Muscle layer of colon (tissue), 2 donors: ENCODE measurements around the gene FOXB1.

Experiments
- H3K27ac ChIP-seq: one replicate; pipeline ENCODE4 v1.7.0; 2013; ENCODE audit warnings: low read depth, mild to moderate bottlenecking, low read length, moderate library complexity
- H3K27me3 ChIP-seq, 2 donors: one replicate each; pipeline ENCODE4 v1.7.0; 2013; ENCODE audit warnings: low read length in 2 of 2, mild to moderate bottlenecking in 2 of 2; ENCODE audit not compliant: insufficient read depth in 2 of 2, control insufficient read depth in 1 of 2
- H3K36me3 ChIP-seq: one replicate; pipeline ENCODE4 v1.7.0; 2013; ENCODE audit warnings: mild to moderate bottlenecking, low read length; ENCODE audit not compliant: insufficient read depth
- H3K4me1 ChIP-seq: one replicate; pipeline ENCODE4 v1.7.0; 2013; ENCODE audit warnings: mild to moderate bottlenecking, low read length; ENCODE audit not compliant: insufficient read depth
- H3K4me3 ChIP-seq, 2 donors: one replicate each; pipeline ENCODE4 v1.7.0; 2013; ENCODE audit warnings: low read length in 2 of 2, low read depth in 1 of 2, mild to moderate bottlenecking in 1 of 2, moderate library complexity in 1 of 2
- H3K9ac ChIP-seq: one replicate; pipeline ENCODE4 v1.7.0; 2013; ENCODE audit warnings: low read length
- H3K9me3 ChIP-seq: one replicate; pipeline ENCODE4 v1.7.0; 2013; ENCODE audit warnings: mild to moderate bottlenecking, low read length
- donor health status: abdominal sarcoma.
- donor health status: Adenocarcinoma of cecum.

Gene FOXB1

DNA sequence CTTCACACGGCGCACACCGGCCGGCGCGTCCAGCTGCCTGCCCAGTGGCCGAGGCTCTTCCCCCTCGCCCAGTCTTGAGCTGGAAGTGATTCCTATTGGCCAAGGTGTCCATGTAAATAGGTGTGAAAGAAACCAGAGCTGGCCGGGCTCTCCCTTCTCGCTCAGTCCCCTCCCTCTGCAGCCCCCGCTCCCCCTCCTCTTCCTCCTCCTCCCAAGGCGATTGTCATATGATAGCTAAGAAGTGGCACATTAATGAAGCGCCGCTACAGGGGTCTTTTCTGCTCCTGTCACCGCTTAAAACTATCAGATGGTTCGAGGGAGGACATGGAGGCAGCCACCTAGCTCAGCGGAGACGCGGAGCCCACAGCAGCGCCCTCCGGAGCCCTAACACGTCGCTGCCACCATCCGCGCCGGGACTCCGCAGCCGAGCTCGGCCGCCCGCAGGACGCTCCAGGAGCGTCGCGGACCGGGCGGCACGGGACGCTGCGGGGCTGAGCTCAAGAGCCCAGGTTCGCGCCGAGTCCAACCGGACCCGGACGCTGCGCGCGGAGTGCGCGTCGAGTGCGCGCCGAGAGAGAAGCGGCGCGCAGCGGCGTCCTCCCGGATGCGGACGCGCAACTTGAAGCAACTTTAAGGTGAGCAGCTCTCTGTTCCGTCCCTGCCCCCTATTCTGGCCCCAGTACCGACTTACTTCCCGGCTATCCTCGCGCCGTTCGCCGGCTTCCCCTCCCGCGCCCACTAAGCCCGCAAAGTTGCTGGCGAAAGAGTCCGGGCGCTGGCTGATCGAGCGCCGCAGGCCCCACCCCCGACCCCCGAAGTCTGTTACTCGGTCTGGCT is at the start of gene FOXB1:
Gene FOXB1, plus strand, starts transcription at position 303 of the 837 bp plus-strand sequence. CDS start 653 bp downstream, outside the sequence.
- H3K4me3 ChIP-seq, result peak within 1 kb of the TSS; percentile 4 to 23
- H3K9me3 ChIP-seq, result peaks cover 7% of the 10 kb centered on the region
- H3K9ac ChIP-seq, result no peak within 1 kb of the TSS
- peaks cover 91 to 97% of the 10 kb centered on the region in 2 donors for H3K27me3 ChIP-seq
- H3K4me1 ChIP-seq, result peaks cover 28% of the 10 kb centered on the region
- no peaks in the 10 kb centered on the region for H3K36me3 ChIP-seq
- no peak within 1 kb of the TSS for H3K27ac ChIP-seq

DNA sequence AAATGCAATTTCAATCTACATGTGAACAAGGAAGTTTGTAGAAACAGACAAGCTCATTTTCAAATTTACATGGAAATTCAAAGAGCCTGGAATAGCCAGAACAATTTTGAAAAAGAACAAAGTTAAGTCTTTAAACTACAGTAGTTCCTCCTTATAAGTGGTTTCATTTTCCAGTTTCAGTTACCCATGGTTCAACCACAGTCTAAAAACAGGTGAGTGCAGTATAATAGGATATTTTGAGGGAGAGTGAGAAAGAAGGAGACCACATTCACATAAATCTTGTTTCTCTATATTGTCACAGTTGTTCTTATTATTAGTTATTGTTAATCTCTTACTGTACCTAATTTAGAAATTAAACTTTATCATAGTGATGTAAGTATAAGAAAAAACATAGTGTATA is 45.8 kb upstream of the FOXB1 start:
- no peak overlapping the region for H3K27ac ChIP-seq
- no peaks in the 10 kb centered on the region for H3K9me3 ChIP-seq
- no peaks in the 10 kb centered on the region for H3K27me3 ChIP-seq
- H3K4me1 ChIP-seq, result no peaks in the 10 kb centered on the region
- H3K9ac ChIP-seq, result no peak overlapping the region
- H3K36me3 ChIP-seq, result no peaks in the 10 kb centered on the region
- no peak overlapping the region for H3K4me3 ChIP-seq

- Histone ChIP-seq H3K27me3 (no peaks in the 10 kb centered on the region), H3K4me3 (no peak overlapping the region), H3K36me3 (no peaks in the 10 kb centered on the region), H3K9ac (no peak overlapping the region), H3K9me3 (no peaks in the 10 kb centered on the region), H3K27ac (no peak overlapping the region), H3K4me1 (no peaks in the 10 kb centered on the region)
These were observed 43.8 kb upstream of the FOXB1 start for GRCh38 chr15:59960318-59960717.

DNA sequence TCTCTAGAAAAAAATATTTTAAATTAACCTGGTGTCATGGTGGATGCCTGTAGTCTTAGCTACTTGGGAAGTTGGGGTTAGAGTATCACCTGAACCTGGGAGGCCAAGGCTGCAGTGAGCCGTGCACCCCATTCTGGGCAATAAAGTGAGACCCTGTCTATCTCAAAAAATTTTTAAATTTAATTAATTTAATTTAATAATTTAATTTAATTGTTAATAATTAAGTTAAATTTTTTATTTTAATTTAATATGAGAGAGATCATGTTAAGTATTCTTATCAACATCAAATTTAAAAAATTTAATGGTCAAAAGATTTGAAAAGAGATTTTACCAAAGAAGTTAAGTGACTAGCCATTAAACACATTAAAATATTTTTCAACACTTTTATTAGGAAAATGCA is 40.8 kb upstream of the FOXB1 start:
- H3K9me3 ChIP-seq, result no peaks in the 10 kb centered on the region

DNA sequence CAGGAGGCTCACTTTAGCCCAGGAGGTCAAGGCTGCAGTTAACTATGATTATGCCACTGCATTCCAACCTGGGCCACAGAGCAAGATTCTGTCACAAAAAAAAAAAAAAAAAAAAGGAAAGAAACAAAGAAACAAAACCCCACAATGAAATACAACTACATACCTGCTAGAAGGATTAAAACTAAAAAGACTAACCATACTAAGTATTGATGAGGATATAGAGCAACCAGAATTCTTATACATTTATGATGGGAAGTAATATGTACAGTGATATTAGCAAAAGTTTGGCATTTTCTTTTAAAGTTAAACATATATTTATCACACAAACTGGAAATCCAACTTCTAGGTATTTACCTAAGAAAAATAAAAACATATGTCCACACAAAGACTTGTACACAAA is 40.2 kb upstream of the FOXB1 start:
- H3K9ac ChIP-seq, result no peak overlapping the region
- H3K27me3 ChIP-seq, result no peaks in the 10 kb centered on the region
- H3K4me1 ChIP-seq, result no peaks in the 10 kb centered on the region
- H3K4me3 ChIP-seq, result no peak overlapping the region
- H3K36me3 ChIP-seq, result no peaks in the 10 kb centered on the region
- no peak overlapping the region for H3K27ac ChIP-seq
- H3K9me3 ChIP-seq, result no peaks in the 10 kb centered on the region

More for the DNA sequence above, 40.8 kb upstream of the FOXB1 start:
- no peaks in the 10 kb centered on the region for H3K27me3 ChIP-seq
- no peak overlapping the region for H3K4me3 ChIP-seq
- no peaks in the 10 kb centered on the region for H3K36me3 ChIP-seq
- H3K4me1 ChIP-seq, result no peaks in the 10 kb centered on the region
- H3K27ac ChIP-seq, result no peak overlapping the region
- no peak overlapping the region for H3K9ac ChIP-seq

DNA sequence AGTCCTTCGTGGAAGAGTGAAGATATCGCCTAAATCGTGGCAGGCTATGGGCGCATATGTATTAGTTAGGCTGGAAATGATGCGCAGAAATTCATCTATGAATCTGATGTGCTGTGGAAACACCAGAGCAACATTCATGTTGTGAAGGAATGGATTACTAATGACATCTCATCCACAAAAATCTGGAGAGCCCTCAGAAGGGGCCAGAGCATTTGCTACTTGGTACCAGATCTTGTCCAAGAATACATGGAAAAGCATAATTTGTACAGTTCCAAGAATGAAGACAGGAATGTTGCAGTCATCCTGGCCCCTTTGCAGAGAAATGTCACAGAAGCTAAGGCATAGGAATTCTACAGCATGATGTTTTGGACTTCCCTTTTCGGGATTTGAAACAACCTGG is 38.4 kb upstream of the FOXB1 start:
- no peaks in the 10 kb centered on the region for H3K27me3 ChIP-seq
- no peak overlapping the region for H3K9ac ChIP-seq
- no peaks in the 10 kb centered on the region for H3K4me1 ChIP-seq
- H3K4me3 ChIP-seq, result no peak overlapping the region
- H3K9me3 ChIP-seq, result no peaks in the 10 kb centered on the region
- no peaks in the 10 kb centered on the region for H3K36me3 ChIP-seq
- H3K27ac ChIP-seq, result no peak overlapping the region

DNA sequence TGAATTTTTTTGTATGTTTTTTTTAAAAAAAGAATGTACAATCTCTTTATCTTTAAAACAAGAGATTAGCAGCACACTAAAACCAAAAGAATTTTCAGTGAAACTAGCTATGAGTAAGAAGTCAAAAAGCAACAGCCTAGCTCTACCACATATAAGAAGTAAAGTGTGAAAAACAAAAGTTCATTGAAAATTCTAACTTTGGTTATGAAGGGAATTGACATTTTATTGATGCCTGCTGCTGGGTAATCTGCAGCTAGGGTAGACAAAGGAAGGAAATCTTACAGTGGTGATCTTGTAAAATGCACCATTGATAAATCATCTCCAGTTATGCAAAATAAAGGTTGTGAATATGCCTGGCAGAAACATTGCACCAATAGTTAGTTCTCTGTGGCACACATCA is 37.8 kb upstream of the FOXB1 start:
- no peak overlapping the region for H3K4me3 ChIP-seq

DNA sequence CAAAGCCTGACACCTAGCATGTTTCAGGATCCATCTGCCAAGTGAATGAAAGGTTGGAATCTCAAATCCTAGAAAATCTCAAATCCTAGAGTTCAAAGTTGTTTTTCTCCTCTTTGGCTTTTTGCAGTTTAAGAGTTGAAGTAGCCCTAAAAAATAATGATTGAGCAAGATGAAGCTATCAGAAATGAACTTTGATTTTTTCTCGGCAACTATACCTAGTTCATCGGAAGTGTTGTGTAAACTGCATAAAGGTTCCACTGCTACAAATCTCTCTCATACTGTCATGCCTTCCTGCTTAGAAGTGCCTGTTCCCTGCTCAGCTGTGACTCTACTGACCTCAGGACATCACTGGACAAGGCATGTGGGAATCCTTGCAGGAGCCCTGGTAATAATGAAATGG is 35.8 kb upstream of the FOXB1 start:
- H3K9ac ChIP-seq, result no peak overlapping the region
- H3K9me3 ChIP-seq, result no peaks in the 10 kb centered on the region
- H3K4me1 ChIP-seq, result no peaks in the 10 kb centered on the region
- H3K27ac ChIP-seq, result no peak overlapping the region
- no peak overlapping the region for H3K4me3 ChIP-seq
- H3K36me3 ChIP-seq, result no peaks in the 10 kb centered on the region
- H3K27me3 ChIP-seq, result no peaks in the 10 kb centered on the region

More for the DNA sequence above, 37.8 kb upstream of the FOXB1 start:
- H3K9me3 ChIP-seq, result no peaks in the 10 kb centered on the region
- H3K9ac ChIP-seq, result no peak overlapping the region
- no peaks in the 10 kb centered on the region for H3K4me1 ChIP-seq
- no peaks in the 10 kb centered on the region for H3K36me3 ChIP-seq
- no peaks in the 10 kb centered on the region for H3K27me3 ChIP-seq
- H3K27ac ChIP-seq, result no peak overlapping the region

GRCh38 chr15:59972241-59972640 is 31.9 kb upstream of the FOXB1 start:
- H3K4me3 ChIP-seq, result no peak overlapping the region
- no peaks in the 10 kb centered on the region for H3K36me3 ChIP-seq
- H3K4me1 ChIP-seq, result no peaks in the 10 kb centered on the region
- no peak overlapping the region for H3K9ac ChIP-seq
- H3K27me3 ChIP-seq, result no peaks in the 10 kb centered on the region
- no peak overlapping the region for H3K27ac ChIP-seq
- H3K9me3 ChIP-seq, result no peaks in the 10 kb centered on the region

DNA sequence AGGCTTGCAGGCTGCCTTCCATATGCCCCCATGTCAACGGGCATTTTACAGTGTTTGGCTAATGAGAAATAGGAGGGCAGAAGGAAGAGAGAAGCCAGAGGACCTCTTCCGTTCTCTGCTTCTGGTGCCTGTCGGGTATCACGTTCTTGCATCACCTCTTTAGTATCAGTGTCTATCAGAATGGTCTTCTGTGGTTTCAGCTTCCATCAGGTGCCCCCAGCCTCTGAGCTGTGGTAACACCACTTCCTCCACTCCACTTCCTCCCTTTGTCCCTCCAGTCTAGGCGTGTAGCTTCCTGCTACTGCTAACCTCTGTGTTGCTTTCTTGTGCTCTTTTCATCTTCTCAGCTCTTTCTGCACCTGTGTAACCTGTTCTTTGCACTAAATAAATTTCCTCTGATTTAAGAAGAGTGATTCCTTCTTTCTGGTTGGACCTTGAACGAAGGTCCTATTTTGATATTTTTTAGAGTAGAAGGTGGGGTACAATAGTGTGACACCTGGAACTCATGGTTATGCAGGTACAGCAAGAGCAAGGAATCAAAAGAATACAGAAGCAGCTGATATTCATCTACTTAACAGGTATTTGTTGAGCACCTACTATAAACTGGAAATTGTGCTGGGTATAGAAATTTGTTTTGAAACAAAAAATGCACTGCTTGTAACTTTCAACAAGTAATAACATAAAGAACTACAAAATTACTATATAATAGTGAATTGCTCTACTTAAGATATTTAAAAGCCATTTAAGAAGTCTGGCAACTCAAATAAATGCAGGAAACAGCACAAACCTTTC is 27.4 kb upstream of the FOXB1 start:
- no peaks in the 10 kb centered on the region for H3K27me3 ChIP-seq
- H3K4me3 ChIP-seq, result no peak overlapping the region
- H3K36me3 ChIP-seq, result no peaks in the 10 kb centered on the region
- H3K9me3 ChIP-seq, result no peaks in the 10 kb centered on the region
- H3K27ac ChIP-seq, result no peak overlapping the region
- H3K9ac ChIP-seq, result no peak overlapping the region
- H3K4me1 ChIP-seq, result no peaks in the 10 kb centered on the region

GRCh38 chr15:59991834-59992233 is 12.3 kb upstream of the FOXB1 start:
- H3K27me3 ChIP-seq, result peaks cover 43 to 46% of the 10 kb centered on the region in 2 donors
- H3K4me3 ChIP-seq, result no peak overlapping the region
- H3K27ac ChIP-seq, result no peak overlapping the region
- H3K4me1 ChIP-seq, result peaks cover 4% of the 10 kb centered on the region
- no peak overlapping the region for H3K9ac ChIP-seq
- no peaks in the 10 kb centered on the region for H3K9me3 ChIP-seq
- no peaks in the 10 kb centered on the region for H3K36me3 ChIP-seq
